Germinal center (tissue), 1 donor: ENCODE data around the gene PTPN7.
"Not testable (repeated sequence)": the region's sequence is repeated elsewhere in the genome, so short reads cannot be mapped to it uniquely, and the experiment has no call there.

Source experiments
- DNase-seq: peaks from one replicate; pipeline ENCODE4 v3.0.0; 2012; ENCODE audit warnings: mixed read lengths, low spot score

PTPN7 gene

GRCh38 chr1:202167054-202167453 lies 6.7 kb upstream of the PTPN7 start:
- not testable (repeated sequence) for DNase-seq

DNA sequence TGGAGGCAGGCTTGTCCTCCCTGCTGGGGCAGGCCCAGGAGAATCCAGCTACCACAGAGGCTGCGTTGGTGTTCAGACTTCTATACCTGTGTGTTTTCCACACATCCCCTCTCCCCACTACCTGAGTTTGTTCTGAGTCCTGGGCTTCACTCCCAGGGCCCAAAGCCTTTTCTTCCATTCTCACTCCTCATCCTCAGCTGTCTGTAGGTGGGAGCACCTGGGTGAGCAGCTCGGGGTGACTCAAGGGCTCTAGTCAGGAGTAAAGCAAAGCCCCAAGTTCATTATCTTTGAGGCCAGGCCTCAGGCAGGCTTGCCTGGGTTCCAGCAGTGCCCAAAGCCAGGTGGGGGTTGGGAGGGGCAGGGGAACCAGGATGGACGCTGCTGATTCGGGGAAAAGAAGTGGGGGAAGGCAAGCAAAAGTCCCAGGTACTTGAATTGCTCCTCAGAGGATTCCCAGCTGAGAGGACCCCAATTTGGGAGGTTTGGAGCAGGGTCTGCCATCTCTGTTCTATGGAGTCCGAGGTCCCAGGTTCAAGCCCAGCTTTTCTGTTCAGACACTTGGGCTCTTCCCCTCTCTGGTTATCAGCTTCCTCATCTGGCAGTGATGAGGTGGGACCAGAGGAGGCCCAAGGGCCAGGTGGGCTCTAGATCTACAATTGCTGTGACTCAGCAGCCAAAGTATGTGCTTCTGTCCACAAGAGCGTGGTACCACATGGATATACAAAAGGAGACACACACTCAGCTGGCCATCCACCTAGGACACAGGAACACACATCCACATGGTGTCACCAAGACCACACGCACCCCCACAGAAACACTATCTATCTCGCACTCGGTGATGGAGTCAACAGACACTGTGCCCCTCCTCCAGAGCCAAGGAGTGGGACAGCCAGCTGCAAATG lies 5.8 kb upstream of the PTPN7 start:
- DNase-seq, result no peak

DNA sequence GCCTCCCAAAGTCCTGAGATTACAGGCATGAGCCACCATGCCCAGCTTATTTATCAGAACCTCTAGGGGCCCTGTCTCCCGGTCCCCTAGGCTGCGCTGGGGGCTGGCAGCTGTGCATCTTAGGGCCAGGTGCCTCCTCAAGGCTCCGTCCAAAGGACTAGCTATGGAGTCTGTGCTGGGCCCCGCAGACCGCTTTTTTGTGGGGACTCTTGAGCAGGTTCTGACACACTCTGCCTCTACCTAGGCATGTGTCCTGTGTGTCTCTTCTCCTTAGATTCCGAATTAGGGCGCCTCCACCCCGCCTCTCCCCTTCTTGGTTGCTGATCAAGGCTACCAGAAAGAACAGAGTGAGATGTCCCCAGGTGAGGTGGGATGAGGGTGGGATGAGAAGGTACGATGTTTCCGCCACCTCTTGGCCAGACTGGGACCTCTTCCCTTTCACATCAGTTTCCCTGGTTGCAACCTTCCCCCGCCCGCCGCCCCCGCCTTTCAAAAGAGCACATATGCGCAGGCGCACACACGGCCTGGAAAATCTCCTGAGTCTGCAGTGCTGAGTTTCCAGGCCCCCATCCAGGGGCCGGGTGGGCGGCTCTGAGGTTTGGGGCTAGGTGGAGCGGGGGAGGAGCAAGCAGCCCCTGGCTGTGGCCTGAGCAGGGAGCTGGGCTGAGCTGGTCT lies 5.0 kb upstream of the PTPN7 start:
- DNase-seq, result no peak

DNA sequence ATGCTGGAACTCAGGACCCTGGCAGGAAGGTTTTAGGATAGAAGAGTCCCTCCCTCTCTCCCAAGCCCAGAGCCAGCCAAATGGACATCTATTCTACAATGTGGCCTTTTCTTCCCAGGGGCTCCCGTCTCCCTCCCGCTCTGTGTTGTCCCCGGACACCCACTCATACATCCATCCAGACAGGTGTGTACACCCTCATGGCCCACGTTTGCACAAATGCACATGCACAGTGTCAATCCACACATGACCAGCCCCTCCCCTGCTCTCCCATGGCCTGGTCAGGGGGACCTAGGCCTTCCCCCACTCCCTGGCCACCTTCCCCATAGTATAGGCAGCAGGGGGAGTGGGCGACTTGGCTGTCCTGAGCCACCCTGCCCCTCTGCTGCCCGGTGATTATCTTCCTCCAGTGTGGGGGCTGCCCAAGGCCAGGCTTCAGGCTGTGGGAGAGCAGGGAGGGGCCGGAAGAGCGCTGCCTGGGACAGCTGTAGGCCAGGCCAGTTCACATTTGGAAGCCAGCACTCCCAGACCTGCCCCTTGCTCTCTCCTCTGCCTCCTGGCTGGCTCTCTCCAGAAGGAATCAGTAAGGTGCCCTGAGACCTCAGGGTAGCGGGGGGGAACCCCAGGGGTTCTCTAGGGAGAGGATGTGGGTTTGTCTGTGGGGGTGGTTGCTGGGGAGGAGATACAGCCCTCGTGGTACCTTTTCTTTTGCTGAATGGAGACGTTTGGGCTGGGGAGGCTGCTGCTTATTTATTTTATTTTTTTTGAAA lies 4.1 kb upstream of the PTPN7 start:
- peak; percentile 85 for DNase-seq

DNA sequence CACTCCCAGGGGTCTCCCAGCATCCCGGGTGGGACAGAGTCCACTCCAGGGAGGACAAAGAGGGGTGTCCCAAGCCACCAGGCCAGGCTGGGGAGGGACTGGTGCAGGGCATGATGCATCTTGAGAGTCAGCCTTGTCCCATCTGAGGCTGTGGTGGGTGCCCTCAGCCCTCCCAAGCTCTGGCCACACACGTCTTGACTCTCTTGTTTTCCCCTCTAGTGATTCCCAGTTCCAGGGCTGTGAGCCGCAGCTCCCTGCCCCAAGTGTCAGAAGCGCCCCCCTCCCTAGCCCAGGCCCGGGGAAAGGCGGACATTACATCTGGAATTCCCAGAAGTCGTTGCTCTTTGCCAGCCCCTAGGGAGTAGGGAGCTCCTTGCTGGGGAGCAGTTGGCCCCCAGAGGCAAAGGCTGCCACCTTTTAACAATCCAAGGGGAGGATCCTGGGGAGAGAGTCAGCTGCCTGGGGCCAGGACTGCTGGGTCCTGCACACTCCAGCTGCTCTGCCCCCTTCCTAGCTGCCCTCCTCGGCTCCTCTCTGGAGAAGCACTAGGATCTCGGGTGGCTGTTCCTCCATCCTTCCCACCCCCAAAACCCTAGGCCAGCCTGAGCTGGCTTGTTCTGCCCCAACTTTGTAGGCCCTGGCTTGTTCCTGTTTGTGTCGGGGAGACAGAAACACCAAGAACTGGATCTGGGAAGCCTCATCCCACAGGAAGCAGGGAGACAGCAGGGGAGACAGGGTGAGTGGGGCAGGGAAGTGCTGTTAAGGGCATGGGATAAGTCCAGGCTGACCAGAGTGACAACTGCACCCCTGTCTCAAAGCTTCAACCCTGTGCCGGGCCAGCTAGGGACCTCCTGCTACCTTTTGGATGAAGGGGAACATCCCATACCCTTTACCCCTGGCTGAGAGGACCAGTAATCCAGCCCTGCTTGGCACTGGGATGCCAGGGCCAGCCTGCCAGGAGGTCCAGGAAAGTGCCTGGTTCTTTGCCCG lies 3.2 kb upstream of the PTPN7 start:
- DNase-seq, result no peak

DNA sequence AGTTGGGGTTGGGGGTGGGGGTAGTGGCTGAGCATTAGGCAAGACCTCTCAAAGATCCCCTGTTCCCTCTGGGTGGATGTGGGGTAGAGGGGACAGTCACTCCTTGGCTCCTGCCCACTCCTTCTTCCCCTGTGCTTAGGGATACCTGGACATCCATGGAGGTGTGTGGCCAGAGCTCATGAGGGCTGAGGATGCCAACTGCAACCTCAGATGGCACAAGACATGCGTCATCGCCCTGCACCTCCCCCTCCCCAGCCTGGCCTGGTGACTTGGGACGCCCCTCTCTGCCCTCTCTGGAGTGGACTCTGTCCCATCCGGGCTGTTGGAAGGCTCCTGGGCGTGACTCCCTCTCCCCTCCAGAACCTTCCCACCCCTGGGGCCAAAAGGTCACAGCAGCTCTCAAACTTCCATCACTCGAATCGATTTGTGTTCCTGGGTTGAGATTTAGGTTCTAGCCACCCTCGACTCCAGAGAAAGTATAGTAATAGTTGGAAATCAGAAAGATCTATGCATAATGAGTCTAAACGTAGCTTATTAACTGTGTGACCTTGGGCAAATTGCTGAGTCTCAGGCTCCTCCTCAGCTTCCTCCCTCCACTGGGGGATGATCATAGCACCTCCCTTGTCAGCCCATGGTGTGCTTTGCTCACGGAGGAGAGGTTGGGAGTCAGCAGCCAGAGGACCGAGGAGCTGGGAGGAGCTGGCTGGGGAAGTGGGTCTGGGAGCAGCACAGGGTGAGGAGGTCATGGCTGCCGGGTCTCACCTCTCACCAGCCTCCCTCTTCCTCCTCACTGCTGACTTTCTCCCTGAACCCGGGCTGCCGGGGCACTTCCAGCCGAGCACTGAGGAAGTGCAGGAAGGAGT lies 2.2 kb upstream of the PTPN7 start:
- DNase-seq, result no peak

GRCh38 chr1:202162047-202162417 lies 1.6 kb upstream of the PTPN7 start:
- DNase-seq, result peak; percentile 52

- peak; percentile 40 for DNase-seq
Observed at GRCh38 chr1:202161151-202162046, 997 bp upstream of the PTPN7 start.

DNA sequence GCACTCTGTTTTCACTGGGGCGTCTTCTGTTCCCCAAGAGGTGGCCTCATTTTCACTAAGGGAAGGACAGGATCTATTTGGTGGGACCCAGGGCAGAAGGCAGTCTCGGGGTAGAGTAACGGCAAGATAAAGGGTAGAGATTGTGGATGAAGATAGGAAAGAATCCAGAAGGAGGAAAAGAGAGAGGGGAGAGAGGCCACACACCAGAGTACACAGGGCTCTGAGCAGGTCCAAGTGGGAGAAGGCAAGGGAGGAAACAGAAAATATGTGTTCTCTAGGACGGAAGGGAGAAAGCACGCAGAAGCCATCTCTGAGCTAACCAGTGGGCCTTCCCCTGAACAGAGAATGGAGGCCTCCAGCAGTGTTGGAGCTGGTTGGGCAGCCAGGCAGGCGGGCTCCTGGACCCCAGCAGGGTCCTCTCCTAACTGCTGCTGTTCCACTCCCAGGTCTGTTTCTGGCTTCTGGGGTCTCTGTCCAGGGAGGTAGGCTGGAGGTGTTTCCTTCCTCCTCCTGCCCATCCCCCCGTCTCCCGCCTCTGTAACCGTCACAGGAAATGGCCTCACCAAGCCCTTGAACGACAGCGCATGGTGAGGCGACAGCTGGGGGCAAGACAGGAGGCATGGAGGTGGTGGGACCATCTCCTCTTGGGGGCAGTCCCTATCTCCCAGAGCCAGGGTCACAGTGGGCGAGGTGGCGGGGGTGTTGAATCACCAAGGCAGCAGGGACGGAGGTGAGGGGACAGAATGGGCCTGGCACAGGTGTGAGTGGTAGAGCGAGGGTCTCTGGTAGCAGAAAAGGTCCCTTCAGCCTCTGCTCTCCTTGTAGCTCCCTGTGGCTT lies 649 bp downstream of the PTPN7 start:
- peak; percentile 43 for DNase-seq

DNA sequence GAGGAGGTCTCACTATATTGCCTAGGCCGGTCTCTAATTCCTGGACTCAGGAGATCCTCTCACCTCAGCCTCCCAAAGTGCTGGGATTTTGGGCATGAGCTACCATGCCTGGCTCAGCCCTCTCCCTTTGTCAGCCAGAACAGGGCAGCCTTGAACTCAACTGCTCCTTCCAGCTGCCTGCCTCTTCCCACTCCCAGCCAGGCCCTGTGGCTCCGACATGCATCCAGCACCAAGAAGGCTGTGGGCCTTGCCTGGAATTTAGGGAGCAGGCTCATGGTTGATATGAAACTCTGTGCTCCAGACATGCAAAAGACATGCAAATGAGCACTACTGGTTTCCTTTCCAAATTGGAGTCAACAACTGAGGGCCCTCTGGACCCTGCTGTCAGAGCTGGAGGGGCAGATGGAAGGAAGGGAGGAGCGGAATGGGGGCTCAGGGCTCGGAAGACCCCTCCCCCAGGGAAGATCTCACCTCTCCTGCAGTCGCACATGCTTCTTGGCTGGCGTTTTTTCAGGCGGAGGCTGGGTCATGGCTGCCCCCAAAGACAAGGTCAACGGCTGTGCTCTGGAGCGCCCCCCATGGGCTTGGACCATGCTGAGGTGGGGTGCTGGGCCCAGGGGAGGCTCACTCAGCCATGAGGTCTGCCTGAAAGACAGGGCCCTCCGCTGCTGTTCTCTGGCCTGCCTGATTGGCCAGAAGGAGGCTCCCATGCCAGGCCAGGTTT lies 1.4 kb downstream of the PTPN7 start:
- peak; percentile 49 for DNase-seq

GRCh38 chr1:202157945-202158344 lies 2.5 kb downstream of the PTPN7 start:
- no peak for DNase-seq

- no peak for DNase-seq
Observed at GRCh38 chr1:202156590-202156989, 3.8 kb downstream of the PTPN7 start.

GRCh38 chr1:202155478-202156021 lies 4.9 kb downstream of the PTPN7 start:
- DNase-seq, result no peak

DNA sequence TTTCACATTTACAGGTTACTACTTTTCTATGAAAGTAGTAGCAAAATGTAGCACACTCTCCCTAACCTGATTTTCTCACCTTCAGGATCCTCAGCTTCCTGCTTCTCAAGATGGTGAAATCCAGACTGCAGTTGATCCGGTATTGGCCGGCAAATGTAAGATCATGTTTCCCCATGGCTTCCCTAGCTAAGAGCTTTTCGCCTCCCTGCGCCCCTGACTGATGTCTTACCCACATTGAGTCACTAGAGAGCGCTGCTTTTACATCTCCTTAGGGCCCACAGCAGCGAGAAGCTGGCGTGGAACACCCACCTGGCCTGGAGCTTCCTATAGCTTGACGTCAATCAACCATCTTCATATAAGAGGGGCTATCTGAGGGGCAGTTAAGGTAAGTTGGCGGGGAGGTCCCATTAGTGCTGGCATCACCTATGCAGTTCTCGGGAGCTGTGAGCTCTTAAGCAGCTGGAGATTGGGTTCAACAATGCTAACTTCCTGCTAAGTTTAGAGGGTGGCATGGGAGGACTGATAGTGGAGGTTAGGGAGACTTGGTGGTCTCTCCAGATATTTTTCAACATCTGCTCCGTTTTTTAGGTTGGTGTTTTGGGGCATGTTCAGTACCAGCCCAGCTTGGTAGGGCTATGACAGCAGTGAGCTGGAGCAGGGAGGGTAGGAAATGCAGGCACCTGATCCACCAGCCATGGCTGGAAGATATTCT lies 5.5 kb downstream of the PTPN7 start:
- peak; percentile 47 for DNase-seq

GRCh38 chr1:202154148-202154765 lies 6.1 kb downstream of the PTPN7 start:
- DNase-seq, result no peak

GRCh38 chr1:202153284-202153683 lies 7.1 kb downstream of the PTPN7 start:
- no peak for DNase-seq
